22Rv1 (cell line): ENCODE data around the gene RPS3.

ENCODE experiments used
- CTCF ChIP-seq: fragments of 450-650 bp; IDR thresholded peaks from 2 replicates; pipeline ENCODE4 v1.5.1; 2017; ENCODE audit warnings: mild to moderate bottlenecking
- ZFX ChIP-seq: fragments of 450-650 bp; IDR thresholded peaks from 2 replicates; pipeline ENCODE4 v1.6.1; 2017; ENCODE audit warnings: antibody characterized with exemption, borderline replicate concordance

DNA sequence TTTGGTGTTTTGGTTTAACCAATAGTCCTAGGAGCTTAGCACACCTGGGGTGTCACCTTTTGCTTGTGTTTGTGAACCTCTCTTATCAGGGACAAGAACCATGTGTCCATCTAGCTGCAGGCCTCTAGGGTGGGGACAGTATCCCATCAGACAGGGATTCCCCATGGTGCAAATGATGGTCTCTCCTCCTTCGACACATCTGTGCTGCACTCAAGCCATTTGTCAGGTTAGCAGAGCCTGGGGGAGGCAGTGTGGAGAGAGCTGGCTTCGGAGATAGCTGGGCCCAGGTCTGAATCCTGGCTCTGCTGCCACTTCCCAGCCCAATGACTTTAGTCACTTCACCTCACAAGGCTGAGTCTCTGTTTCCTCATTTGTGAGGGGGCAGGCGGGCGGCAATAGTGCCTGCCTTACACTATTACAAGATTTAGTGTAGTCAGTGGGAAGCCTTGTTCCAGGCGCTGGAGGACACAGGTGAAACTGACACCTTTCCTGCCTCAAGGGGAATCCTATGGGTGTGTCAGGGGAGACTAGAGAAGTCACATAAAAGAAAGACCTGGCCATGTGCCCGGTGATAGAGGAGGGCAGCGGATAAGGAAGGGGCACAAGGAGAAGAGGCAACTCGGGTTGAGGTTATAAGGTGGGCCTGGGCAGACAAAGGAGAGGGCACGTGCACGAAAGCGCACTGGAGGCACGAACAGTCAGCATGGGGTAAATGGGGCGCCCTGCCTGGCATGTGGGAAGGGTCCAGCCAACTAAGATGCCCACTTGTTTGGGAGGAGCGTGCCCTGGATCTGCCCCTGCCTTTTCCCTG is 21.1 kb downstream of the RPS3 start:
- TF ChIP-seq CTCF (no peak), ZFX (no peak)
